Stimulated activated CD4-positive, alpha-beta T cell treated with anti-CD3 and anti-CD28 coated beads, TNF-alpha, amount 100 ng/mL, for 24 hours (primary cell): ENCODE results near the gene WNT4.

Experiments used
- DNase-seq, 3 experiments: peaks; one replicate each; pipeline ENCODE4 v3.0.0-alpha.2; 2020; ENCODE audit warnings: low read depth in 3 of 3

The WNT4 gene

GRCh38 chr1:22163564-22163963, 20.7 kb upstream of the WNT4 start:
- no peak for DNase-seq

GRCh38 chr1:22163137-22163536, 20.2 kb upstream of the WNT4 start:
- no peak for DNase-seq

- DNase-seq = no peak
Measured at GRCh38 chr1:22159891-22160290, 17.0 kb upstream of the WNT4 start.

- no peak for DNase-seq
Measured at GRCh38 chr1:22158654-22159053, 15.8 kb upstream of the WNT4 start.

- no peak for DNase-seq
Measured at GRCh38 chr1:22157359-22157966, 14.6 kb upstream of the WNT4 start.

- no peak for DNase-seq
Measured at GRCh38 chr1:22155517-22155916, 12.6 kb upstream of the WNT4 start.

- DNase-seq = no peak
Measured at GRCh38 chr1:22154626-22155025, 11.7 kb upstream of the WNT4 start.

- DNase-seq = no peak
Measured at GRCh38 chr1:22153660-22154437, 11.0 kb upstream of the WNT4 start.

- no peak for DNase-seq
Measured at GRCh38 chr1:22150923-22151322, 8.0 kb upstream of the WNT4 start.

GRCh38 chr1:22142315-22143064, 407 bp downstream of the WNT4 start:
- peak in 1 of 3 experiments; percentile 11 for DNase-seq

- DNase-seq = no peak
Measured at GRCh38 chr1:22141554-22142314, 1.2 kb downstream of the WNT4 start.

GRCh38 chr1:22140694-22141093, 2.2 kb downstream of the WNT4 start:
- DNase-seq = no peak

- no peak for DNase-seq
Measured at GRCh38 chr1:22139817-22140216, 3.1 kb downstream of the WNT4 start.

GRCh38 chr1:22139066-22139594, 3.8 kb downstream of the WNT4 start:
- DNase-seq = no peak

GRCh38 chr1:22137004-22137720, 5.7 kb downstream of the WNT4 start:
- DNase-seq = no peak

GRCh38 chr1:22133931-22134324, 9.0 kb downstream of the WNT4 start:
- DNase-seq = no peak

- no peak for DNase-seq
Measured at GRCh38 chr1:22133247-22133930, 9.5 kb downstream of the WNT4 start.

- no peak for DNase-seq
Measured at GRCh38 chr1:22132517-22133235, 10.2 kb downstream of the WNT4 start.

GRCh38 chr1:22131875-22132486, 10.9 kb downstream of the WNT4 start:
- peak; percentile 16 to 53 (median 19) for DNase-seq
